ENCODE measurements around the gene PKP1.

PKP1 gene

DNA sequence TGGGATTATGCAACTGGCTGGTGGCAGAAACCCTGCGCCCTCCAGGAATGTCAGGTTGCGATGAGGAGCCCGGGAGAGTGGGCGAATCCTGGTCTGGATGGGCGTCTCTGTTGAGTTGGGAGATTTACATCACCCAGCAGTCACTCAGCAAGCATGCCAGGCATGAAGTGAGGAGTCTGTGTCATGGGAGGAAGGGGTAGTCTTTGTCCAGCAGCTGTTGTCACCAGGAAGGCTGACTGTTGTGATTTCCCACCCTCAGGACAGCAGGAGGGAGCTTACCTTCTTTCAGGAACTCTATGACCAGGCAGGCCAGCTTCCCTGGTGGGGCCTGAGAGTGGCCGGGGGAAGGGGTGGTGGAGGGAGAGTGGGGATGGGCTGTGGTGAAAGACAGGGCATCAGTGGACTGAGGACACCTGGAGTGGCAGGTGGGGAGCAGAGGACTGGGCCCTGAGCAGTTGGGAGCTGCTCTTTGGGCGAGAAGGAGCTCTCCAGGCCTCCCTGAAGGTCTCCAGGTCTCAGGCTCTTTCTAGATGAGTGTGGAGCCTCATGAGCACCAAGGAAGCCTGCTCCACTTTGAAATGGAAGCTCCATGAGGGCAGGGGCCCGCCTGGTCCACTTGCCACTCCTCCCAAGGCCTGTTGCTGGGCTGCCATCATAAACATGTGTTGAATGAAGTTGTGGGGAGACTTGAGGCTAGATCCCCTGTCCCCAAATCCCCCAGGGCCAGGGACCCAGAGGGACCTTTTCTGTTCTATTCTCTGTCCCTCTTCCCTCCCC lies 21.3 kb upstream of the PKP1 start:
- no peak for DNase-seq

DNA sequence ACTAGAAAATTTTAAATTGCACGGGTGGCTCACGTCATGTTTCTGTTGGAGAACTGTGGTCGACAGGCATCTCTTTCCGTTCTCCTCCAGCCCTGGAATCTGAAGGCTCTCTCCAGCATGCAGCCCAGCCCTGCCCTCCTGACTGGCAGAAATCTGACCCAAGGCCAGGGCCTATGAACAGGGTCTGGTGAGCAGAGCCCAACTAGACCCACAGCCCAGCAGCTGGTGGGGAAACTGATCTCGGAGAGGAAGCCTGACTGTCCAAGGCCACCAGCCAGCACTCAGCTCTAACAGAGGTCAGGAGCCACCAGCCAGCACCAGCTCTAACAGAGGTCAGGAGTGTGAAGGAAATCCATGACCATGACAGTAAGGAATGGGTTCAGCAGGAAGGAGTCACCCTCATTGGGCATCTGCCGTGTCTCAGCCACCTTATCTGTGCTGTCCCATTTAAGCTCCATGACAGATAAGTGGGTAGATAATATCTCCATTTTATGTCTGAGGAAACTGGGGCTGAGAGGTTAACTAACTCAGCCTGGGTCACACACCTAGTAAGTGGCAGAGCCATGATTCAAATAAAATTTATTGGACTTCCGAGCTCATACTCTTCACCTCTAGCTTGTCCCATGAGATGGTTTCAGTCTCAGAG lies 20.2 kb upstream of the PKP1 start:
- DNase-seq = no peak

DNA sequence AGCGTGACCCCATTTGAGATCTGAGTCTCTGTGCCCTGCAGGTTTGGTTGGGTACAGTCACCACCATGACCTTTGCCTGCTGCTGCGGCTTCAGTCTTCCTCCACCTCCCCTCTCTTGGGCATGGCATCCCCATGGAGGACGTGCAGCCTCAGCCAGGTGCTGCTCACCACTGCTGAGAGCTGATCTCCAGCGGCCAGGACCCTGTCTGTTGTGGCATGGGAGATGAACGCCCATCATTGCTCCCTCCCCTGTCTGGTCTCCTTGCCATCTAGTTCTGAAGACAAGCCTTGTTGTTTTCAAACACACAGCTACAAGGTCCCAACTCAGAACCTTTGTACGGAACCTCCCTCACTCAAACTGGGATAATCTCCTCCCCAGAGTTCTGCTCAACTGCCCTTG lies 19.2 kb upstream of the PKP1 start:
- DNase-seq = no peak

DNA sequence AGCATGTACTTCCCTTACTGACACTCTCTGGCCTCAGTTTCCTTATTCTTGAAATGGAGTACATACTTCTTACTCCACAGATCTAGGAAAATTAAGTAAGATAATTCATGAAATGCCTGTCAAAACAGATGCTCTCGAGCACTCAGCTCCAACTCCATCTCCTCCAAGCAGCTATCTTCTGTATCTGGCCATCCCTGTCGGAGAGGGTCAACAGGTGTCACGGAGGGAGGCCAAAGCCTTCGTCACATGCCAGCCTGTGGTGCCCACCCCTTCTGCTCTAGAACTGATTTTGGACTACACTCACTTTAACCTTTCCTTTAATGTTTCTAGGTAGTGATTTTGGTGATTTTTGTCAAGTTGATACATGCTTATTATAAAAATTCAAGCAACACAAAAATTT lies 18.8 kb upstream of the PKP1 start:
- DNase-seq = no peak

DNA sequence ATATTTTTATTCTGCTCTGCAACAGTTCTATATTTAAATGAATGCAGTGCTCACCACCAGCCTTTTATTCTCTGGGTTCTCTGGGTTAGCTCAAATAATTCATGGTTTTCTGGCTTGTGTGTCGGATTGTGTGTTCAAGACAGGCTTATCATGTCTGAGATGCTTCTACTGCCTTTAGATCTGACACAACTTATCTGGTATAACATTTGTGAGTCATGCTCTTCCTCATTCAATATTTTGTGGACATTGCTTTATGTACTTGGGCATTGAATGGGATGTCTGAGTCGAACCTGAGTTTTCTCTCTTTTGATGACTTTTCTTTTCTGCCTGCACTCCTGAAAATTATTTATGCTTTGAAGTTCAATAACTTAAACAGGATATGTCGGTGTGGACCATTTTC lies 17.6 kb upstream of the PKP1 start:
- no peak for DNase-seq

DNA sequence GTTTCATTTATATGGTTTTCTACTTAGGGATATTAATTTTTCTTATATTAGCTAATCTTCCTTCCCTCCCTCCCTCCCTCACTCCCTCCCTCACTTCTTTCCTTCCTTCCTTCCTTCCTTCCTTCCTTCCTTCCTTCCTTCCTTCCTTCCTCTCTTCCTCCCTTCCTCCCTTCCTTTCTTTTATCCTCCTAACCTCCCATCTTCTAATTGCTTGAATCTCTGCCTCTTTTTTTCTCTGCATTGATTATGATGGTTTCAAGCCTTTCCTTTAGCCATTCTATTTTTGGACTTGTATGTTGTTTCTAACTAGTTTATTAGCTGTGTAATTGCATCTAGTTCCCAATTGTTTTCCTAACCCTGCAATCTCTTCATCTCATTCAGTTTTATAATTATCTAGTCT lies 17.0 kb upstream of the PKP1 start:
- no peak for DNase-seq

DNA sequence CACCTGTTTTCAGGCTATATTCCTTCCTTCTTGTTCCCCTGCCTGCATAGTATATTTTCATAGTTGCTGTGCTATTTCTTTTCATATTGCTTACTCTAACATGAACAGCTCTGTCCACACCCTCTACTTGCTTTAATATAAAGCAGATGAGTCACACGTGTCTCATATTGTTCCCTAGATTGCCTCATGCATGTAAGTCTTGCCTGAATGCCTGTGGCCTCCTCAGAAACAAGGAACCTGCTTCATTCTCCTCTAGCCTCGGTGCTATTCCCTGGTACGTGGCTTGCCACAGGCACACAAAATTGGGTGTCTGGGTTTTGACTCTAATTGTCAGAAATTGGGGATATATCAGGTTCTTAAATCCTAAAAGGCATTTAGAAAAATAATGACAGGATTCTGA lies 16.5 kb upstream of the PKP1 start:
- DNase-seq = no peak

DNA sequence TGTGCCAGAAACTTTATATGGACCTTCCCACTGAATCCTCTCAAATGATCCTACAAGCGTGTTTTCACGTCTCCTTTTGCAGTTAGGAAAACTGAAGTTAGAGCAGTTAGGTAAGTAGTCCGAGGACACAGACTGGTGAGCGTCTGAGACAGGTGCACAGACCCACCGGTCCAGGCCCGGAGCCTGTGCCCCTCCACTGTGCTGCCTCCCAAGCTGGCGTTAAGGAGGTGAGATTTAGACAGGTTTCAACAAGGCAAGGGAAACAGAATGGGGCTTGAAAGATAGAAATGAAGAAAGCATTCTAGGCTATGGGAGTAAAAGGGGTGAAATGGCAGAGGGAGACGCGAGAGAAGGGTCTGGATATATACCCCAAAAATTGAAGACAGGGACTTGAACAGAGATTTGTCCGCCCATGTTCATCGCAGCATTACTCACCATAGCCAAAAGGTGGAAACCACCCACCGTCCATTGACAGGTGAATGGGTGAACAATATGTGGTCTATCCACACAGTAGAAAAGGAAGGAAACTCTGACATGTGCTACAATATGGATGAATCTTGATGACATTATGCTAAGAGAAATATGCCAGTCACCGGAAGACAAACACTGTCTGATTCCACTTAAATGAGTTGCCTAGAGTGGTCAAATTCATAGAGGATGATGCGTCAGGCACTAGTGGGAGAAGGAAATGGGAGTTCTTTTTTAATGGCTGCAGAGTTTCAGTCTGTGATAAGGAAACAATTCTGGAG lies 15.7 kb upstream of the PKP1 start:
- no peak for DNase-seq

DNA sequence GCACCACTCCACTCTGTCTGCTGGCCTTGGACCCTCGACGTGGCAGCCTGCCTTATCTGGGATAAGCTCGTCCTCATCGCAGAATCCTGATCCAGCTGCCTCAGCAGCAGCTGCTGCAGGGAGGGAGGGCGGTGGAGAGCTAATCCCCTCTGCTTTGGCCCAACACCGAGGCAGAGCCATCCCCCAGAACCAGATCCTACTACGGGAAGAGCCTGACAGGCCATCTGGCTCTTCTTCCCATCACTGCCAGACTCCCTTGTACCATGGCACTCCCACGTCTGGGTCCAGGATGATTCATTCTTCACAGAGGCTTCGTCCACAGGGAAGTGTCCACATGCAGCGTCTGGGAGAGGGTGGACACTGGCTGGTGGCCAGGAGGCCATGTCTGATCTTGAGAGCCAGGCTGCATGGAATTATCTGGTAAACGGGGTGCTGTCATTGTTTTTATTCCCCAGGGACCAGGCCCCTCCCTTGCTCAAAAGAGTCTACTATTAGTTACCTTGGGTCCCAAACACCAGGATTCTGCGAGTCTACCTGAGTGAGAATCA lies 14.6 kb upstream of the PKP1 start:
- DNase-seq = no peak

DNA sequence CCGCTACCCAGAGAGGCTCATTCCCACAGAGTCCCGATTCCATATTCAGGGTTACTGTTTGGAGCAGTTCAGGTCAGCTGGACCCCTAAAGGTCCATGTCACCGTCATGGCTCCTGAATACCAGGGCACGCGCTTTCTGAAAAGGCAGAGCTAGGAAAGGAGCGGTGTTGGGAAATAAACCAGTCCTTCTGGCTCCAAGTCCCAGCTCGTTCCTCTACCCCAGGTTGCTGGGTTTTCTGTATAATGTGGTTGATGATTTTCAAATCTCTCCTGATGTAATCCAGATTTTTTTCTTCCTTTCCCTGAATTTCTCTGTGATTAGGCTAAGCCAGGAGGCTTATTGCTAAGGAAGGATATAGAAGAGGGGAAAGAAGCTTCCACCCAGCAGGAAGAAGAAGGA lies 14.0 kb upstream of the PKP1 start:
- no peak for DNase-seq

DNA sequence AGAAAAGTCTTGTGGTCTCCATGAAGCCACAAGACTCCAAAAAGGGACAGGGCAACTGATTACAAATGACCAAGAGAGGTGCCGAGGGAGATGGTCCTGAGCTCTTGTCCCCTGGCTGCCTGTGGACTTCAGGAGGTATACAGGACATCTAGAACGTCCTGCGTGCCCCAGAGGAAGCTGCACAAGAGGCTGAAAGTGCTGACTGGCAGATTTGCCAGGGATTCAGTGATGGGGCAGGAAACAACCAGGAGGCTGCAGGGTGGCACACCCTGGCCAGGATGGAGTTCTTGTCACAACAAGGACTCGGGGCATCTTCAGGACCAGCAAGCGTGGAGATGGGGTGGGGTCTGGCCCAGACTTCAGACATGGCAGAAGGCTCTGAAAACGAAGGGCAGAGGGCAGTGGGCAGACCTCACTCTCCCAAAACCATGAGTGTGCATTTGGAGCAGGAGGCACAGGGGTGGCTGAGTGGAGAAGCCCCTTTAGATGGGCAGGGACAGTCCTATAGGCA lies 13.4 kb upstream of the PKP1 start:
- no peak for DNase-seq

DNA sequence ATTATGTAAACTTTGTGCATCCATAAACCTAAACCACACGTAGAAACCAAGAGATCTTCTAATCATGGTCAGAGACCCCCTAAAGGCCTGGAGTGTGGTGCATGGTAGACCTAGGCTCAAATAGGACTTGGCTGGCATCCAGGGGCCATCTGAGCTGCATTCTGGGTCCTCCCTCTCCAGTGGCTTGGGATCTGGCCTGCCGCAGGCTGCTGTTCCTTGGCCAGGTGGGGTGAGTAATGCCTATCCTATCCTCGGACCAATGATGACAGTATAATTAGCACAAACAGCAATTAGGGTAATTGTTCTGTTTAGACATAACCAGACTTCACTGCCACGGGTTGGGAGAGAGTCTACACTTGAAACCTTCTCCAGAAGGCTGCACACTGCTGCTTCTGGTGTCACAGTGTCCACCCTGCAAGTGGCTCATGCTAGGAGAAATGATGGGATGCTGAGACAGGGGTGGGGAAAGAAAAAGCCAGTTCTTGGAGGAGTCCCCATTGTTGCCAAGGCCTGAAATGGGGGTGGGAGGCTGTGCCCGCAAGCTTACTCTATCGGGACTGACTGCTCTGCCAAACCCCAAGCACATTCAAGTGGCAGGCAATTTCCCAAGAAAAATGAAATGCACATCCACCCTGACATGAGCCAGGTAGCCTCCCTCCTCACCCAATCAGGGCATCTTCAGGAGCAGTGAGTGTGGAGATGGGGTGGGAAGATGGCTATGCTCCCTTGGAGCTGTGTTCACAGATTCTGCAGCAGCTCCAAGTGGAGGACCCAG lies 12.5 kb upstream of the PKP1 start:
- no peak for DNase-seq

DNA sequence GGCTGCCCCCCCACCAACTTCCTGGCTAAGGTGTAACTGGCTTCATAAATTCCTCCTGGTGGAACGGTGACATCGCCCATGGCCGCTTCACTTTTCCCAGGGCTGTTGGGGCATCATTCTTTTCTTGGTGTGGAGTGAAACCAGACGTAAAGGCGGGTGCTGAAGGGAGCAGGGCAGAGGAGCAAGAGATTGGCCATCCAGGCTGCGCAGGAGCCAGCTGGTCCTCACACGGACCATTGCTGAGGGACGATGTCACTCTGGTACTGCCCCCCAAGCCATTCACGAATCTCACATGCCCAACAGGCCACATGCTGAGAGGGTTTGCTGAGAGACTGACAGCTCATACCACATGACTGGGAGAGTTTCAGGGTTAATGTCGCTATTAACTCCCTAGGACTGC lies 10.5 kb upstream of the PKP1 start:
- DNase-seq = no peak

DNA sequence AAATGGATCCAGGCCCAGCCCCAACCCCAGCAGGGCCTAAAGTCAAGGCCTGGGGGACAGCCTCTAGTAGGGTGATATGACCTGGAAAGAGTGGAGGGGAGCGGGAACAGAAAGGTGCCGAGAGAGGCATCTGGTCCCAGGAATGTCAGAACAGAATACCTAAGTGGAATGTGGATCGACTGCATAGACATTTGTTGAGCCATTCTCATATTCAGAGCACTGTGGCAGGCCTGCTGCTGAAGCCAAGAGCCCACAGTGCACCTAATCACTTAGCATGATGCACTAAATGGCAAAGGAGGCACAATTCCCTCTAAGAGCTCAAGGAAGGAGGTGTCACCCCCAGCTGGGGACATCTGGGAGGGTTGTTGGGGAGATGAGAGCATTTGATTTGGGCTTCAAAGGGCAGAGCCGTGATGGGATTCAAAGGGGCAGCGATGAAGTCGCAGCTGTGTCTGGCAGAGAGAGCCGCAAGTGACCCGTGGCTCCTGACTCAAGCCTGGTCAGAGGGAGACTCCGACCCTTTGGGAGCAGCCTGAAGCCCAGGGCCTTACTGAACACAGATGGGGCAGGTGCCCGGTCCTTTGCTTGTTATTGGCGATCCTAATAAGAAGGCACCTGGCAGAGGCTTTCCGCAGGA lies 8.6 kb upstream of the PKP1 start:
- no peak for DNase-seq

DNA sequence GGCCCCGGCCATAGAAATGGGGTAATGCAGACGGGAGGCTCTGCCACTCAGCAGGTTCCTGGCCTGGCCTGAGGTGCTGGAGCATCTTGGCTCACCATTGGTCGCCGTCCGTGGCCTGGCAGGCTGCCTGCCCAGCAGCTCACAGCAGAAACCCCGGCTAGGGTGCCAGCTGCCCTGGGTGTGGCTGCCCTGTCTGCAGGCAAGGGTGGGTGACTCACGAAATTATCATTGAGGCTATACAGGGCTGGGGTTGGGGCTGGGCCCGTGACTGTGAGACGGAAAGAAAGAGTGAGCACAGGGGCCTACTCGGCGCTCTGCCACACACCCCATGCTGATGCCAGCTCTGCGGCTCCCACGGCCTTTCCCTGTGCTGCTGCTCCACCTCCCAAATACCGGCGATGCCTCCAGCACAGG lies 8.0 kb upstream of the PKP1 start:
- DNase-seq = no peak

DNA sequence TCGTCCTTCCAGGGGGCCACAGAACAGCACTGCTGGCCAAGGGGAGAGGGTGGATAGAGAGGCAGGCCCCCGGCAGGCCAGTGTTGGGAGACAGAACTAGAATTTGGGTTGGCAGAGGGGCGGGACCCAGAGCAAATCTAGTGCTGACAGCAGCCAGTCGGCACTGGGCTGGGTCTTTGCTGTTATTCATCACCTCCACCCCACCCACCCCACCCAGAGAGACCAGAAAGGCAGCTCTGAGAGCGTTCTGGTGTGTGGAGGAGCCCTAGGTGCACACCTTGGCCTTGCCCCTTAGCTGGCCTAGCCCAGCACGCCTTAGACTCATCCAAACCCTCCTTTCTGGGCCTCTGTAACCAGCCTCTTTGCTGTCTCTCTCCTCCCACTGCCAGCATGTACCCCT lies 6.4 kb upstream of the PKP1 start:
- DNase-seq = no peak

DNA sequence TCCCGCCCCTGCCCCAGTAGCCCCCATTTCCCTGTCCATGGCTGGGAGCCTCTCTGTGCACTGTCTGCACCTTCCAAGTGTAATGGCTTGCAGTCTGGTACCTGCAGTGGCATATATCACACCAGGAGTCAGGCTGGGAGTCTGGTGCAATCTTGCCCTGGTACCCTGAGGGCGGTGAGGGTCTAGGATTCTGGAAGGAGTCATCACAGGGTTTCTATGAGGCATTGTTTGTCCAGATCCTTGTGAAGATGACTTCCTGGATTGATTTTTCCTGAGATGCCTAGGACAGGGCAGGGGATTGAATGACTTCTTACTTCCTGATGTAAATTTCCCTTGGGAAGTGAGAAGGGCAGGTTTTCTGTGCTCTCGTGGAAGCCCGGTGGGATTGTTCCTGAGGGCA lies 5.9 kb upstream of the PKP1 start:
- DNase-seq = no peak

DNA sequence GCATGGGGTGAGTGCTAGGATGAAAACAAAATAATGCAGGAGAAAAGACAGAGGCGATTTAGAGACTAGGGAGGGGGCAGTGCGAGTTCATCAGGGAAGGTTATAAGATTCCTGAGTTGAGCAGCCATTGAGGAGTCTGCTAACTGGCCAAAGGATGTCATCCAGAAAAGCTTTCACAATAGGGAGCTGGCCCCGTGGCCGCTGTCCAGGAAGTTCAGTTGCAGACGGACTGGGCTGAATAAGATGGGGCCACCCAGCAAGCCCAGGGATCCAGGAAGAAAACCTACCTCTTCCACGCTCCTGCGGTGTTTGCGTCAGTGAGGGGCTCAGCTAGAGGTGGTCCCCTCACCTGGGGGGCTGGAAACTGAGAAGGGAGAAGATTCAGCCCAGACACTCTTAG lies 4.0 kb upstream of the PKP1 start:
- DNase-seq = no peak

DNA sequence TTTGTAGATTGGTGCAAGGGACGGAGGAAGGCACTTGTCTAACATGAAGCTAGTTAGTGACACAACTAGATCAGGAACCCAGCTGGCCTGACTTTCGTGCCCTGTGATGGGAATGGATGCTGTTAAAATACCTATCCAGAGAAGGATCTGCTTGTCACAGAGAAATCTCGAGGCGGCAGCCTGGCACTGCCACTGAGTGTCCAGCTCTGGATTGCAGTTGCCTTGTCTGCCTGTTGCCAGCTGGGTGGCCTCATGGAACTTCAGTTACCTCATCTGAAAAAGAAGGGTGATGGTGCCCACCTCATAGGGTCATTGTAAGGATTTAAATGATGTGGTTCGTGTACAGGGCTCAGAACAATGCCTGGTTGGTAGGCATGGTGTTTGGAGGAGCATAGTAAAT lies 2.4 kb upstream of the PKP1 start:
- no peak for DNase-seq

DNA sequence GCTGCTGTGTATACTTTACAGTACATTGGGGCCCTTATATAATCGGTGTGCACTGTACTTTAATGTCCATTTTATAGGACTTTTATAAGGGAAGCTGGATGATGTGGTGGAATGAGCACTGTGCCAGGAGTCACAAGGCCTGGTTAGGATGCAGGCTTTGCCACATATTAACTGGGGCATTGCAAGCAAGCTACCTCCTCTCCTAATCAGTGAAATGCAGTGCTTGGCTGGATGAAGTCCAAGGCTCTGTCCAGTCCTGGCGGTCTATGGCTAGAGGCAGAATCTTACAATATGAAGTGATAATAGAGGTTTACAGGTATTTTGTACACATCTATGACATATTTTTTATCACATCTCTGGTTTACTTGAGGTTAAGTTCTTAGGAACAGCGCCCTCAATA lies 1.7 kb upstream of the PKP1 start:
- no peak for DNase-seq

DNA sequence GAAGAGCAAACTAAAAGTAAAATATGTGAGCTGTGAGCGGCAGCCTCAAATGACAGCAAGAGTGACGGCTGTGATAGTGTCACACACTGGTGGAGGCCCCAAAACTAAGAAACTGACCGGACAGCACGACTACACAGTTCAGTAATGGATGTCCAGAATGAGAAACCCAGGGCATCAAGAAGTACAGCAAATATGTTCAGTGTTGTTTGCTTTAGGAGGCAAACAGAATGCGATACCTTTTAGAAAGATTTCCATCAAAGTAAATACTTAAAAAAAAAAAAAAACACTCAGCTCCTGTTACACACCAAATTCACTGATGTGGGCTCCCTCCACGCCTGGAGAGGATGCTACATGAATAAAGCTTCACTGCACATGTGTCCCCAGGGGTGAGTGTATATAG lies 1.1 kb upstream of the PKP1 start:
- no peak for DNase-seq

DNA sequence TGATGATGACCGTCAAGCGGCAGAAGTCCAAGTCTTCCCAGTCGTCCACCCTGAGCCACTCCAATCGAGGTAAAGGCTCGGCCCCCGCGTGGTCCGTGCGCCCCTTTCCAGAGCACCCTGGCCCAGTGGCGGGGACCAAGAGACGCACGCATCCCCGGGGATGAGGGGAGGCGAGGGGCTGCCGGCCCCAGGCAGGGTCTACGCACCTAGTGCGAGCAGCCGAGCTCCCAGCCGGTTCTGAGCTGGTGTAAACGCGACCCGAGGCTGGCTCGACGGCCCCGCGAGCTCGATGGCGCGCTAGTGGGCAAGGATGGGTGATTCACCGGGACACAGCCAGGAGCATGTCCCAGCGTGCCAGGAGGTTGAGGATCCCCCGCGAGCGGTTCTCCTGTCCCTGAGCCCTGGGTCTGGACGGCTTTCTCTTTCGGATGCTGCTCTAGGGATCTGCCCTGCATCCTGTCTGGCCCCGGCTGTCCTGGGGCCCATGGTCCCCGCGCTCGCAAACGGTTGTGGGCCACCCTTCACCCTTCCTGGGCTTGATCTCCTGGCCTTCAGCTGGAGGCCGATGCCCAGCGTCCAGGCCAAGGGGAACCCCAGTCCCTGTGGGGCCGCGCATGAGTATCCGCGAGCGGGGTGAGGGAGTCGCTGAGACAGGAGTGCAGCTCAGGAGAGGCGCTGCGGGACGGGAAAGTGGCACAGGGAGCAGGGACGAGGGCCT lies 689 bp downstream of the PKP1 start:
- DNase-seq = no peak
